Activated T-cell treated with anti-CD3 and anti-CD28 coated beads, Interleukin-2, amount 50 U/mL, for 24 hours (primary cell): ENCODE measurements around the gene GRAMD1C.

Experiments
- DNase-seq: peaks from one replicate; pipeline ENCODE4 v3.0.0-alpha.2; 2020
- H3K27ac Mint-ChIP-seq: 2 replicates; pipeline ENCODE4 v1.8.0; 2020; ENCODE audit warnings: mild to moderate bottlenecking, mixed read lengths
- H3K27me3 Mint-ChIP-seq: 2 replicates; pipeline ENCODE4 v1.8.0; 2020; ENCODE audit warnings: mixed read lengths
- H3K36me3 Mint-ChIP-seq: 2 replicates; pipeline ENCODE4 v1.8.0; 2020; ENCODE audit warnings: low read depth, mixed read lengths
- H3K4me1 Mint-ChIP-seq: 2 replicates; pipeline ENCODE4 v1.8.0; 2020; ENCODE audit warnings: low read depth, mixed read lengths
- H3K4me3 Mint-ChIP-seq: 2 replicates; pipeline ENCODE4 v1.8.0; 2020; ENCODE audit warnings: mild to moderate bottlenecking, moderate library complexity, mixed read lengths
- H3K9me3 Mint-ChIP-seq: 2 replicates; pipeline ENCODE4 v1.8.0; 2020; ENCODE audit warnings: mixed read lengths

GRAMD1C gene

GRCh38 chr3:113952921-113953320 lies 114.3 kb downstream of the GRAMD1C start:
- peaks cover 22% of the 10 kb centered on the region for H3K4me1 Mint-ChIP-seq
- H3K27me3 Mint-ChIP-seq, result peaks cover 11% of the 10 kb centered on the region
- DNase-seq, result no peak
- H3K4me3 Mint-ChIP-seq, result no peak overlapping the region
- no peaks in the 10 kb centered on the region for H3K36me3 Mint-ChIP-seq
- H3K27ac Mint-ChIP-seq, result no peak overlapping the region
- H3K9me3 Mint-ChIP-seq, result no peaks in the 10 kb centered on the region

- no peak for DNase-seq
- Mint-ChIP-seq H3K27me3 (peaks cover 9% of the 10 kb centered on the region), H3K36me3 (peaks cover 5% of the 10 kb centered on the region), H3K27ac (no peak overlapping the region), H3K9me3 (no peaks in the 10 kb centered on the region), H3K4me1 (peaks cover 20% of the 10 kb centered on the region), H3K4me3 (no peak overlapping the region)
These were observed 115.1 kb downstream of the GRAMD1C start for GRCh38 chr3:113953677-113954076.

GRCh38 chr3:113954091-113954685 lies 115.6 kb downstream of the GRAMD1C start:
- H3K27ac Mint-ChIP-seq, result no peak overlapping the region
- DNase-seq, result no peak

DNA sequence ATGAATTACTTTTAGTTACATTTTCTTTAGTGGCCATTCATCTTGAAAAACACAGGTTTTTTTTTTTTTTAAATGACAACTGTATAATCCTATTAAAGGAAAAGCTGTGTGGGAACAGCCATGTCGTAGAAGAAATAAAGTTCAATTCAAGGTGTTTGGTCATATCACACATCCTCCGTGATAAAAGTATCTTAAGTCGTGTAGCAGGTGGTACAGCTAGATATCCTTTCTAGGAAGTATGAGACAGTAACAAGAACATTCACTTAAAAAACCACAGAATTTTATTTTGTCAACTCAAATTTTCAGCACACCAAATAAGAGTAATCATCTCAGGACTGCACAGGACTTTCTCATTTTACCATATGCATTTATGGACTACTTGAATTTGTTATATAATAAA lies 125.3 kb downstream of the GRAMD1C start:
- Mint-ChIP-seq H3K4me3 (no peak overlapping the region), H3K36me3 (peaks cover 11% of the 10 kb centered on the region), H3K27ac (no peak overlapping the region)

More at GRCh38 chr3:113954091-113954685, 115.6 kb downstream of the GRAMD1C start:
- Mint-ChIP-seq H3K4me1 (peaks cover 16% of the 10 kb centered on the region), H3K9me3 (no peaks in the 10 kb centered on the region), H3K36me3 (peaks cover 10% of the 10 kb centered on the region), H3K4me3 (no peak overlapping the region), H3K27me3 (peaks cover 5% of the 10 kb centered on the region)

GRCh38 chr3:113966172-113966571 lies 127.6 kb downstream of the GRAMD1C start:
- peaks cover 4% of the 10 kb centered on the region for H3K4me1 Mint-ChIP-seq
- no peak for DNase-seq
- peaks cover 3% of the 10 kb centered on the region for H3K9me3 Mint-ChIP-seq
- H3K4me3 Mint-ChIP-seq, result no peak overlapping the region
- H3K27me3 Mint-ChIP-seq, result no peaks in the 10 kb centered on the region
- H3K27ac Mint-ChIP-seq, result no peak overlapping the region
- H3K36me3 Mint-ChIP-seq, result peaks cover 2% of the 10 kb centered on the region

More for the DNA sequence above, 125.3 kb downstream of the GRAMD1C start:
- Mint-ChIP-seq H3K27me3 (no peaks in the 10 kb centered on the region), H3K9me3 (no peaks in the 10 kb centered on the region), H3K4me1 (peaks cover 4% of the 10 kb centered on the region)
- DNase-seq, result no peak

- peaks cover under 1% of the 10 kb centered on the region for H3K4me1 Mint-ChIP-seq
- no peak overlapping the region for H3K27ac Mint-ChIP-seq
- H3K27me3 Mint-ChIP-seq, result no peaks in the 10 kb centered on the region
- H3K36me3 Mint-ChIP-seq, result peaks cover 16% of the 10 kb centered on the region
- H3K9me3 Mint-ChIP-seq, result peaks cover 29% of the 10 kb centered on the region
- H3K4me3 Mint-ChIP-seq, result no peak overlapping the region
- no peak for DNase-seq
These were observed 130.4 kb downstream of the GRAMD1C start for GRCh38 chr3:113968986-113969385.

DNA sequence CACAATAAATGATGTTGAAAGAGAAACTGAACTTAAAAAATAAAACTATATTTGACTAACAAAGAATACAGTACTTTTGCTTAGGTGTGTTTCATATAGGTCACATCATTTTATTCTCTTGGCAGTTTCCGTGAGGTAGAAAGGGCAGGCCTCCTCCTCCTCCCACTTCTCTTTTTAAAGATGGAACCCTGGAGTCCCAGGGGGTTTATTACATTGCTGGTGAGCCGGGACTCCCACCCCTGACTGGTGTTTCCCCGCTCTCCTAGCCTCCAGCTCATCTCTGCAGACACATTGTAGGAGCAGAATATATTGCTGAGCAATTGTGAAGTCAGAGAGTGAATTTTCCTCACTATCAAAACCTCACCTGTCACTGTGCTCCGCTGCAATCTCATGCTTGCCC lies 139.2 kb downstream of the GRAMD1C start:
- H3K27ac Mint-ChIP-seq, result no peak overlapping the region
- H3K4me1 Mint-ChIP-seq, result no peaks in the 10 kb centered on the region
- no peak overlapping the region for H3K4me3 Mint-ChIP-seq
- H3K9me3 Mint-ChIP-seq, result peaks cover 19% of the 10 kb centered on the region
- DNase-seq, result no peak
- H3K36me3 Mint-ChIP-seq, result peaks cover 64% of the 10 kb centered on the region
- no peaks in the 10 kb centered on the region for H3K27me3 Mint-ChIP-seq

DNA sequence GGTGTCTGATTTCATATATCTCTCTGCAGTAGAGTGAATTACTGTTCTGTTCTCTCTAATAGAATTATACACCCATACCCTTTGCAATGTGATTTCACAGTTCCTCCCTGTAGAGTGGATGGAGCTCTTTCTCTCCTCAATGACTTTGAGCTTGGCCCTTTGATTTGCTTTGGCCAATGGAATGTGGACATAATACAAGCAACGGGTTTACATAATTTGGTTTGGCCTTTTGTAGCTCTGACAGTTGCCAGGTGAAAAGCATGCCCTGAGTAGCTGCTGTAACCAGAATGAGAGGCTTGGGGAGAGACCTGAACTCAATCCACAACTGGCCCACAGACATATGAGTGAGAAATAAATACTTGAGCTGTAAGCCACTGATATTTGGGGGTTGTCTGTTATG lies 141.3 kb downstream of the GRAMD1C start:
- H3K4me3 Mint-ChIP-seq, result no peak overlapping the region
- H3K27ac Mint-ChIP-seq, result no peak overlapping the region
- peaks cover 1% of the 10 kb centered on the region for H3K9me3 Mint-ChIP-seq
- peaks cover 49% of the 10 kb centered on the region for H3K36me3 Mint-ChIP-seq
- DNase-seq, result no peak
- no peaks in the 10 kb centered on the region for H3K4me1 Mint-ChIP-seq
- H3K27me3 Mint-ChIP-seq, result no peaks in the 10 kb centered on the region

GRCh38 chr3:113981803-113982202 lies 143.2 kb downstream of the GRAMD1C start:
- Mint-ChIP-seq H3K4me3 (no peak overlapping the region), H3K9me3 (no peaks in the 10 kb centered on the region), H3K27me3 (no peaks in the 10 kb centered on the region), H3K36me3 (peaks cover 37% of the 10 kb centered on the region), H3K4me1 (peaks cover 2% of the 10 kb centered on the region), H3K27ac (no peak overlapping the region)
- no peak for DNase-seq

- peaks cover 2% of the 10 kb centered on the region for H3K4me1 Mint-ChIP-seq
- H3K27me3 Mint-ChIP-seq, result no peaks in the 10 kb centered on the region
- H3K4me3 Mint-ChIP-seq, result no peak overlapping the region
- no peak for DNase-seq
- H3K36me3 Mint-ChIP-seq, result peaks cover 25% of the 10 kb centered on the region
- no peaks in the 10 kb centered on the region for H3K9me3 Mint-ChIP-seq
- H3K27ac Mint-ChIP-seq, result no peak overlapping the region
These were observed 145.0 kb downstream of the GRAMD1C start for GRCh38 chr3:113983544-113983943.

GRCh38 chr3:113985541-113985940 lies 147.0 kb downstream of the GRAMD1C start:
- H3K4me3 Mint-ChIP-seq, result no peak overlapping the region
- H3K27me3 Mint-ChIP-seq, result no peaks in the 10 kb centered on the region
- no peak overlapping the region for H3K27ac Mint-ChIP-seq
- peaks cover 2% of the 10 kb centered on the region for H3K4me1 Mint-ChIP-seq
- no peaks in the 10 kb centered on the region for H3K9me3 Mint-ChIP-seq
- no peak for DNase-seq
- H3K36me3 Mint-ChIP-seq, result peaks cover 9% of the 10 kb centered on the region
